HG02943 (cell line): ENCODE data around the gene TMEM26.
"Not testable (repeated sequence)": the region's sequence is repeated elsewhere in the genome, so short reads cannot be mapped to it uniquely, and the experiment has no call there.

Experiments used
- ATAC-seq: cut with Tn5 transposase; IDR thresholded peaks from one replicate; pipeline ENCODE4 v1.9.1; 2021; ENCODE audit warnings: mild to moderate bottlenecking, low read depth, moderate library complexity; ENCODE audit not compliant: unreplicated experiment

The TMEM26 gene

DNA sequence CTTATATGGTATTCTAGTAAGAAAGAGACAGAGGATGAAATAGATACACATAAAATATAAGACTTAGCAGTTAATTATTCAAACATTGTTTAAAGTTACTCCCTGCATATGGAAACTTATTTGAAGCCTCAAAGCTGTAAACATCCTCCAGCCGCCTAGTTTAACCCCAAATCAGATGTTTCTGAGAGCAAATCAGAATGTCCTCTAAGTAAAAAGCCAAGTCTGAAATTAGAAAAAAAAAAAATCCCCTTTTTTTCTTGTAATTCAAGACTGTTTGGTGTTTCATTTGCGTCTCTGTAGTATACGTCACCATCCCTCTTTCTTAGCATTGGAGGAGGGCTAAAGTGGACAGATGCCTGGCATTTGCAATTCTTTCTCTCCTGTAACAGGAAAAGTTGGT is 46.4 kb downstream of the TMEM26 start:
- ATAC-seq, result no peak

DNA sequence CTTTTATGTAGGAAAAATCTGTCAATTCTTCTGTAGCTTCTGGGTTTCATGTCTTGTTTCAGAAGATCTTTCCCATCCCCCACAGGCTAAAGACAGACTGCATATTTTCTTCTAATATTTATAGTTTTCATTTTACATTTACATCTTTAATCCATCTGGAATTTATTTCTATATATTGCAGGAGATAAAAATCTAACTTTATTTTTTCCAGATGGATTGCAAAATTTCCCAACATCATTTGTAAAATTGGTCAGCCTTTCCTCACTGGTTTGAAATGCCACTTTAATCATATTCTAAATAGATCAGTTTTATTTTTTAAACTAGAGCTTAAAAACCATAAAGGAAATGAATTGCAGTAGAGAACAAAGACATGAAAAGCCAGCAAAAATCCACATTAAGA is 46.9 kb downstream of the TMEM26 start:
- ATAC-seq, result no peak

DNA sequence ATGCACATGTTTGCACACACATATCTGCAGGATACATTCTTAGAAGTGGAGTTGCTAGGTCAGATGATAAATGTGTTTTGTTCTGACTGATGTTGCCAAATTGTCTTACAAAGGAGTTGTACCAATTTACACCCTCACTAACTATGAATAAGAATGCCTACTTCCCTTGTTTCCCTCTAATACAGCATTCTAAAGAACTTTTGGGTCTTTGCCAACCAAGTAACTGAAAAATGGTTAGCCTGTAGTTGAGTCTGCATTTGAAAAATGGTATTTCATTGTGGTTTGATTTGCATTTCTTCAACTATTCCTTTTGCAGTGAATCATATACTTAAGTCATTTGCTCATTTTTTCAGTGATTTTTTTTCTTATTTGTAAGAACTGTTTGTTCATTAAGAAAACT is 48.4 kb downstream of the TMEM26 start:
- no peak for ATAC-seq

DNA sequence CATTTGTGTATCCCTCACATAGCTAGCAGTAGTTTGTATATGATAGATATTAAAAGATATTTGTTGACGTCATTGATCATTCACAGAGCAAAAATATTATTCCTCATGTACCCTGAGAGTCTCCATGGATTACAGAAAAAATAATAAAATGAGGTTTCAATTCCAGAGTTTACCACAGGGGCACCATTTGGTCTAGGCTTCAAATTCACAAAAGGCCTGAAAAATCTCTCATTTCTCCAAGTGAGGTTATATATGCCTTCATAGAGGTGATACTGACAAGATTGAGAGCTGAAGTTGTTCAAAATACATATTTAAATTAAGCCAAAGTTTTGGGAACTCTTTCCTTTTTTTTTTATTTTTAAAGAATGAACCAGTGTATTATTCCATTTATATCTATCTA is 52.7 kb downstream of the TMEM26 start:
- ATAC-seq, result no peak

DNA sequence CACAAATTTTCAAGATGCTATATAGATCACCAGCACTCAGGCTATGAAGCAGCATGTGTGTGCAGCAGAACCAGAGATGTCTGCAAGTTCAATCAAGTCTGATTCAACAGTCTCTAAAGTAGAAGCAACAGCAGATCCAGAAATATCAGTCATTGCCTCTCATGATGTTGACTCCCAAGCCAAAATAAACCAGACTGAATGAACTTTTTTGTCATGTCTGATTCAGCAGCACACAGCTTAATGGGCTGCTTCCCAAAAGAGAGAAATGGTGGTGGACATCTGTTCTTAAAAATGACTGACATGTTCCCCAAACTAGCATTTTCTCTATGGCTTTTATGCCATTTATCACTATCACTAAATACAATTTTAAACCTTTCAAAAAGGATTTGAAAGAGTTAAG is 53.8 kb downstream of the TMEM26 start:
- no peak for ATAC-seq

DNA sequence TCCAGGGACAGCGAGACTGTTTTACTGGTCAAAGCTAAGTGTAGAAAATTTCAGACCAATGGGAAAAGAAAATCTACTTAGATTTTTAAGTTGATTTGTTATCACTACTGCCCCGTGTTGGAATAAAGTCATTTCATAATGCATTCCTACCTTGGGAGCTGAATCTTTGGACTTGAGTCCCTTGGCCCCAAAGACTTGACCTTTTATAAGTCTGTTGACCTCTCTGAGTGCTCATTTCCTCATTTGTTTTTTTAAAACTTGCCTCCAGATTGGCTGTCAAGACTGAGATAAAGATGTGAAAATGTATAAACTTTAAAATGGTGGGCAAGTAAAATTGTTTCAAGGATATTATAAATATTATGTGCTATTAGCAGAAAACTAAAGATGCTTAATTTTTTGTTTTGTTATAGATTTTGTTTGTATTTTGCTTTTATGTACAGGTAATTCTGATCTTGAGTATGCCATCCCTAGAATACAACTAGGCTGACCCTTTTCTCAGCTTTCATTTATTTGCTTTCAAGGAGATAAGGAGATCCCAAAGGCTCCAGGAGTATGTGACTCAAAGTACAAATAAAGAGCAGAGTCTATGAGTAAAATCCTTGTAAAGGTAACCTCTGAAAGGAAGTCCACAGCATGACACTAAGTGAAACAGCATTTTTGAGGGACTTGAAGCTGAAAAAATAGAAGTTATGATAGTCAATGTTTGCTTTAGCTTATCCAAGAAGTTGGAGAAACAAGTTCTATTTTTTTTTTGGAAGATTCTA is 54.6 kb downstream of the TMEM26 start:
- ATAC-seq, result no peak

DNA sequence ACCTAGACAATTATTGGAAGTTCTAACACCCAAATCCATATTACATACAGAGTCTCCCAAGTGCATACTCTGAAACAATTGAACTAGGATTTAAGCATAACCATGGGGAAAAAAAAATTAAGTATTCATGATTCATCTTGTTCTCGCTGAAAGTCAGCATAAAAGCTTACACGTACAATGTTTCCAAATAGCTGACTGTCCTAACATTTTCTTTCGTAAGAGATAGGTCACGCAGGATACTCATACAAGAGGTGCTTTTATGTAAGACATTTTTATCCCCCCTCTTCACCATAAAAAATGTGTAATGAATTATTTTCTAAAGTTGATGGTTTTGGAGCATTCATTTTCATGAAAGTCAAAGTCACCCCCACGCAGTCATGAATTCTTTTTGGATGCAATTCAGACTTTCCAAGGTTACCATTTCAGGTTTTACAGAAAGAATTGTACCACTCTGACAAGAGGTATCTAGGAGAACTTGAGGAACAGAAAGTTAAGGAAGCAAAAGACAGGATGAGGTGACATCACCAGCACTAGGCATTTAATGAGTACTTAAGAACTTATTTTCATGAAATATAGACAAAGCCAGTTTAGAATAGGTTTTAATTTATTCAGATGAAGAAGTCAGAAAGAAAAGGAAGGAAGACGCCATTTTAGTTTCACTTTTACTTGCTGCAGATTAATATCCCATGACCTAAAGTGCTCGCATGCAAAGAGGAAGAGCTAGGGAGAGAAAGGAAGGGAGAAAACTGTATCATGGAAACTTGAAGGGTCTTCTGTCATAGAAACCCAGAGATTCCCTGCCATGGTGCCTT is 55.8 kb downstream of the TMEM26 start:
- no peak for ATAC-seq

DNA sequence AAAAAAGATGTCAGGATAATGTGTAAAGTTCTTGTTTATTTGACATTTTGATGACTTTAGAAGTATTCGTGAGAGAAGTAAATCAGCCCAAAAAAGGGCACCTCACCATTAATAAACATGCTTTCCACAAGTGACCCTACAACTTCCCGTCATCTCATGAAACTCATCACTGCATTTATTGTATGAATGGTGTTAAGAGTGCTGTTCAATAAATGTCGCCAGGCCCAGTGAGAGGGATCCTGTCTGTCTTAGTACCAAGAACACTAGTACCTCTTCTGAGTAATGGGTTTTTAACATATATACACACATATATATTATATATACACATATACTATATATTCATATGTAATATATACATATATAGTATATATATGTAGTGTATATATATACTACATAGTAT is 61.9 kb downstream of the TMEM26 start:
- peak; percentile 36 for ATAC-seq

DNA sequence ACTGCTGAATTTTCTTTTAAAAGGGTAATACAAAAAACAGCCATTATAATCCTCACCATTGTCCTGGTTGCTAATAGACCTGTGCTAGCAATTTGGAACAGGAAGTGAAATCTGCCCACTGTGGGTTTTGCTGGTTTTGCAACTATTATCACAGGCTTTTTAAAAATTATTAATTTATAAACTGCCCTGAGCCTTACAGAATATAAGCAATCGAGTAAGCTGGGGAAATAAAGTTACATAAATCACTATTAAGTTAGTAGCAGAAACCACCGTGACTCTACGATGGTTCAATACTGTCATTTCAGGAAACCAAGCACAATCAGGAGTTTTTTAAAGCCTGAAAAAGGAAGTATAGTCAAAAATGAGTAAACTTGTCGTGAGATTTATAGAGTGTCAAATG is 62.3 kb downstream of the TMEM26 start:
- ATAC-seq, result peak; percentile 79

DNA sequence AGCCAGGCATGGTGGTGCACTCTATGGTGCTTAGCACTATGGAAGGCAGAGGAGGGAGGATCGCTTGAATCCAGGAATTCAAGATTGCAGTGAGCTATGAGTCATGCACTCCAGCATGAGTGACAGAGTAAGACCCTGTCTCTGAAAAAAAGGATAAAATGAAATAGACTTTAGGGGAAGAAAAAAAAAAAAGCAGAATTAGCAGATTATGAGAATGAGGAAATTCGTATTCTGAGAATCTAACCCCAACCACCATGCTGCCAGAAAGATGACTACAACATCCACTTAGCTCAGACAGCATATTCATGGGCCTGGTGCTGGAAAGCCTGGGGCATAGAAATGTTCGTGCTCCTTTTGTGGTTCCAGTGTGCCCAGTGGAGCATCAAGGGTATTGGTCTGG is 63.3 kb downstream of the TMEM26 start:
- ATAC-seq, result no peak

DNA sequence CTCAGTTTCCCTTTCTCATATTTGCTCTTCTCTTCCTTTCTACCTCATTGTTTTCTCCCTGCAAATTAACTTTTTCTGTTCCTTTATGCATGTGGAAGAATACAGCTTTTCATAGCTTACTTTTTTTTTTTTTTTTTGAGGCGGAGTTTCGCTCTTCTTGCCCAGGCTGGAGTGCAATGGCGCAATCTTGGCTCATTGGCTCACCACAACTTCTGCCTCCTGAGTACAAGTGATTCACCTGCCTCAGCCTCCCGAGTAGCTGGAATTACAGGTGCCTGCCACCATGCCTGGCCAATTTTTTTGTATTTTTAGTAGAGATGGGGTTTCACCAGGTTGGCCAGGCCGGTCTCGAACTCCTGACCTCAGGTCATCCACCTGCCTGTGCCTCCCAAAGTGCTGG is 64.2 kb downstream of the TMEM26 start:
- not testable (repeated sequence) for ATAC-seq

DNA sequence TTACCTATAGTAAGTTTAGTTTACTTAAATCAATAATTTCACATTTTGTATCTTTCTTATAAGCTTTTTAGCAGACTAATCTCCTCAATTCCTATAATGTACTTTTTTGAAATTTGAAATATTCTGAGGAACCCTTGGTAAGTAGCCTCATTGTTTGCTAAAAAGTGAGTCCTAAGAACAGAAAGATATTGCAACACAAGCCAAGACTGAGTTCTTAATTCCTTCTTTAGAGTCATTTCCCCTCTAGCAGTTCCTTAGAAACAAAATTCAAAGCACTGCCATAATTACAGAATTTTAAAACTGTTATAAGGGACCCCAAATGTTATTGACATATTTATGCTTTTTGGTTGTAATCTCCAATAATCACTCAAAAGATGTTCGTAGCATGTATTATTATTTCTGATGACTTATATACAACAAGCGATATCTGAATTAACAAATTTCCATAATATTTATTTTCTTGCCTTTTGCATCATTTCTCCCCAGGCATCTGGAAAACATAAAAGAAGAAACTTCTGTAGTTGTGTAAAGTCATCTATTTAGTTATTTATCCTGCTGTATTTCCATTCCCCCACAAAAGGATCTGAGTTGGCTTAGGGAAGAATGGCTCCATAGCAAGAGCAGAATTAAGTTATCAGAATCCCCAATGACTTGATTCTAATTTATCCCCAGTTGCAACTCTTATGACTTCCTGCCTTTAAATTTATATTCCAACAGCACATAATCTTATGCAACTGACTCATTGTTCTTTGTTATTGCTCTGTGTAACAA is 67.8 kb downstream of the TMEM26 start:
- no peak for ATAC-seq

DNA sequence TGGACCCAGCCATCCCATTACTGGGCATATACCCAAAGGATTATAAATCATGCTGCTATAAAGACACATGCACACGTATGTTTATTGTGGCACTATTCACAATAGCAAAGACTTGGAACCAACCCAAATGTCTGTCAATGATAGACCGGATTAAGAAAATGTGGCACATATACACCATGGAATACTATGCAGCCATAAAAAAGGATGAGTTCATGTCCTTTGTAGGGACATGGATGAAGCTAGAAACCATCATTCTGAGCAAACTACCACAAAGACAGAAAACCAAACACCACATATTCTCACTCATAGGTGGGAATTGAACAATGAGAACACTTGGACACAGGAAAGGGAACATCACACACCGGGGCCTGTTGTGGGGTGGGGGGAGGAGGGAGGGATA is 72.0 kb downstream of the TMEM26 start:
- not testable (repeated sequence) for ATAC-seq

DNA sequence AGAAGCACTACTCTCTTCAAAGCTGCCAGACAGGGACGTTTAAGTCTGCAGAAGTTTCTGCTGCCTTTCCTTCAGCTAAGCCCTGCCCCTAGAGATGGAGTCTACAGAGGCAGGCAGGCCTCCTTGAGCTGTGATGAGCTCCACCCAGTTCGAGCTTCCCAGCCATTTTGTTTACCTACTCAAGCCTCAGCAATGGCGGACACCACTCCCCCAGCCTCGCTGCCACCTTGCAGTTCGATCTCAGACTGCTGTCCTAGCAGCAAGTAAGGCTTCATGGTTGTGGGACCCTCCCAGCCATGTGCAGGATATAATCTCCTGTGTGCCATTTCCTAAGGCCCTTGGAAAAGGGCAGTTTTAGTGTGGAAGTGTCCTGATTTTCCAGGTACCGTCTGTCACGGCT is 74.3 kb downstream of the TMEM26 start:
- ATAC-seq, result no peak

DNA sequence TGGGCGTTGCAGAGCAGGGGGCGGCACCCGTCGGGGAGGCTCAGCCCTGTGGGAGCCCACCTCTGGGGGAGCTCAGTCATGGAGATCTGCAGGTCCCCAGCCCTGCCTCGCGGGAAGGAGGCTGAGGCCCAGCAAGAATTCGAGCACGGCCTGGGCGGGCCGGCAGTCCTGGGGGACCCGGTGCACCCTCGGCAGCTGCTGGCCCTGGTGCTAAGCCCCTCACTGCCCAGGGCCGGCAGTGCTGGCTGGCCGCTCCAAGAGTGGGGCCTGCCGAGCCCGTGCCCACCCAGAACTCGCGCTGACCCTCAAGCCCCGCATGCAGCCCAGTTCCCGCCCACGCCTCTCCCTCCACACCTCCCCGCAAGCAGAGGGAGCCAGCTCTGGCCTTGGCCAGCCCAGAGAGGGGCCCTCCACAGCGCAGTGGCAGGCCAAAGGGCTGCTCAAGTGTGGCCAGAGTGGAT is 76.2 kb downstream of the TMEM26 start:
- no peak for ATAC-seq

DNA sequence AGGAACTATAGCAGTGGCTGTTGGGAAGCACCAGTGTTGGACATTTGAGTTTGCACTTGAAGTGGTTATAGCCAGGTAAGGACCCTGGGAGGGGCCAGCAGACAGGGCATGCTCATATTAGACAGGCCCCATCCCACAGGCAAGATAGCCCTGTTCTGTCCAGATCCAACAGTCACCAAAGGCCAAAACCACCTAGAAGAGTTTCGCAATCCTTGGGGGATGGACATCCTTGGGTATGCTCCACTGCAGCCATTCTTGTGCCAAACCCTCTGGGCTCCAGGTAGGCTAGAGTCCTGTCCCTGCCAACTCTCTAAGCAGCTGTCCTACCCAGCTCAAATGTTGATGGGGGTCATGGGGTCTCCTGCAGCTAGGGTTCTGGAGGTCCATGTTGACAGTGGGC is 76.8 kb downstream of the TMEM26 start:
- no peak for ATAC-seq

DNA sequence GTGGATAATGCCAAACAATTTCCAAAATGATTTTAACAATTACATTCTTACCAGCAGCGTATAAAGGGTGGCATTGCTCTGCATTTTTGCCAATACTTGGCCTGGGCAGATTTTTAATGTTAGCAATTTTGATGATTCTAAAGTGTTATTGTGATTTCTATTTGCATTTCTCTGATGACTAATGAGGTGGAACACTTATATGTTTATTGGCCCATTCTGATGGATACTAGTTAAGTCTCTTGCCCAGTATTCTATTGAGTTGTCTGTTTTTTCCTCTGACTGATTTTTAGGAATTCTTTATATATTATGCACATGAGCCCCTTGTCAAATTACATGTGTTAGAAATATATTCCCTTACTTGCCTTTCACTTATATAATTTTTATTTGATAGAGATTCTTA is 86.8 kb downstream of the TMEM26 start:
- ATAC-seq, result no peak

DNA sequence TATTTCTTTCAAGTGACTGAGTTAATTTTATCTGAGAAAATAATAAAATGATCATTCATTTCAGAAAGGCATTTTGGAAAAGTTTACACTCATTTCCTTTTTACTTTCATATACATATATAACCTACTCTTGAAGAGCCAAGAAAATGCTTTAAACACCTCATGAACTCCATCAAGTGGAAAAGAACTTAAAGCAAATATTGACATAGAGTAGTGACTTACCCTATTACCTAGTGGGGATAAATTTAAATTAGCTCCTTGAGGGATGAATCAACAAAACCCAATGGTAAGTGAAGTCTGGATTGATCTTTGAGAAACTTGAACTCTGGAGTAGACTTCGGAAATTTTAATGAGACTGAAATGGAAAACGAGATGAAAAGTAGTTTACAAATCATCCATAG is 88.6 kb downstream of the TMEM26 start:
- ATAC-seq, result no peak

DNA sequence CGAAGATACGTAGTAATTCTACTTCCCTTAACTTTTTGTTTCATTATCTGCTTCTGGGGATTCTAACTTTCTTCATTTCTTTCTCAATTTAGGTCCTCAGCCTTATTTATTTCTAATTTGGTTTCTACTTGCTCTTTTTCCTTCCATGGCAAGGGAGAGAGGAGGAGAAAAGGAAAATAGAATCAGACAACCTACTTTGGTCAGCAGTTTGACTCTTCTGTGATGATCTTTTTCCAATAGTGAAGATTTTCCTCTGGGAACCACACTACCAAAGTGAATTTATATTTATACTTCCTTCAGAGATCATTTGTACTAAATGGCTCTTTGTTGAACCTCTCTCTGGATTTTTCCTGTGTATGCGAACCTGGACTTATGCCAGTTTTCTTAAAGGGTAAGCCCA is 90.2 kb downstream of the TMEM26 start:
- no peak for ATAC-seq

DNA sequence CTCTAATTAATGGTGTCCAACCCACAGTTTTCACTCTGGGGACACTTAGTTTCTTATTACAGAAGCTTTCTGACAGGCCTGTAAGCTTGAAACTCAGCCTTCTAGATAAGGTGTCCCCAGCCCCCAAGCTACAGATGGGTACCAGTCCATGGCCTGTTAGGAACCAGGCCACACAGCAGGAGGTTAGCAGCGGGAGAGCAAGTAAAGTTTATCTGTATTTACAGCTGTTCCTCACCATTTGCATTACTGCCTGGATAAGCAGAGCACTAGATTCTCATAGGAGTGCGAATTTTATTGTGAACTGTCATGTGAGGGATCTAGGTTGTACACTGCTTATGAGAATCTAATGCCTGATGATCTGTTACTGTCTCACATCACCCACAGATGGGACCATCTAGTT is 93.7 kb downstream of the TMEM26 start:
- ATAC-seq, result no peak

DNA sequence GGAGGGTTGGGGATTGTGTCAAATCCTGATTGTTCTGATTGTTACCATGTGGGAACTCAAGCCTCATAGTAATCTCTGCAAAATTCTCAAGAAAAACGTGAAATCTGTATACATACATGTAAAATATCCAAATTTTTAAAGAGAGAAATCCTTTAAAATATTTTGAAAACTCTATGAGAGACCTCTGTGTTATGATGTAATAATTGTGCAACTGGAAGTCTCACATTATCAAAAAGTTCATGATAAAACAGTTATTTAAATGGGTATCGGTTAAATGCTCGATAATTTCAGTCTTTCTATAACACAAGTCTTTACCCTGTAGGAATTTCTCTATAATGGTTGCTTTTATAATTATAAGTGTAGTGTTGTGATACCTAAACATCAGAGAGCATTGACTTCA is 95.5 kb downstream of the TMEM26 start:
- no peak for ATAC-seq
